ENCODE data around the gene IRF3. TPM values are rescaled to one million over a fixed set of nuclear protein-coding genes. Genes with fewer than 3 reads are reported as not detected.

The IRF3 gene
- total and polyA plus RNA-seq, 10 of the 15 experiments (the other 5 are each of a cell fraction or from before 2014, with no cell fraction given) = 5.5 to 110 (median 63.4) TPM

GRCh38 chr19:49665351-49666119 lies at the start of gene IRF3, which contains the start of gene BCL2L12 (continued):
- TF ChIP-seq, protein P1, sequence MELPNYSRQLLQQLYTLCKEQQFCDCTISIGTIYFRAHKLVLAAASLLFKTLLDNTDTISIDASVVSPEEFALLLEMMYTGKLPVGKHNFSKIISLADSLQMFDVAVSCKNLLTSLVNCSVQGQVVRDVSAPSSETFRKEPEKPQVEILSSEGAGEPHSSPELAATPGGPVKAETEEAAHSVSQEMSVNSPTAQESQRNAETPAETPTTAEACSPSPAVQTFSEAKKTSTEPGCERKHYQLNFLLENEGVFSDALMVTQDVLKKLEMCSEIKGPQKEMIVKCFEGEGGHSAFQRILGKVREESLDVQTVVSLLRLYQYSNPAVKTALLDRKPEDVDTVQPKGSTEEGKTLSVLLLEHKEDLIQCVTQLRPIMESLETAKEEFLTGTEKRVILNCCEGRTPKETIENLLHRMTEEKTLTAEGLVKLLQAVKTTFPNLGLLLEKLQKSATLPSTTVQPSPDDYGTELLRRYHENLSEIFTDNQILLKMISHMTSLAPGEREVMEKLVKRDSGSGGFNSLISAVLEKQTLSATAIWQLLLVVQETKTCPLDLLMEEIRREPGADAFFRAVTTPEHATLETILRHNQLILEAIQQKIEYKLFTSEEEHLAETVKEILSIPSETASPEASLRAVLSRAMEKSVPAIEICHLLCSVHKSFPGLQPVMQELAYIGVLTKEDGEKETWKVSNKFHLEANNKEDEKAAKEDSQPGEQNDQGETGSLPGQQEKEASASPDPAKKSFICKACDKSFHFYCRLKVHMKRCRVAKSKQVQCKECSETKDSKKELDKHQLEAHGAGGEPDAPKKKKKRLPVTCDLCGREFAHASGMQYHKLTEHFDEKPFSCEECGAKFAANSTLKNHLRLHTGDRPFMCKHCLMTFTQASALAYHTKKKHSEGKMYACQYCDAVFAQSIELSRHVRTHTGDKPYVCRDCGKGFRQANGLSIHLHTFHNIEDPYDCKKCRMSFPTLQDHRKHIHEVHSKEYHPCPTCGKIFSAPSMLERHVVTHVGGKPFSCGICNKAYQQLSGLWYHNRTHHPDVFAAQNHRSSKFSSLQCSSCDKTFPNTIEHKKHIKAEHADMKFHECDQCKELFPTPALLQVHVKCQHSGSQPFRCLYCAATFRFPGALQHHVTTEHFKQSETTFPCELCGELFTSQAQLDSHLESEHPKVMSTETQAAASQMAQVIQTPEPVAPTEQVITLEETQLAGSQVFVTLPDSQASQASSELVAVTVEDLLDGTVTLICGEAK (IDR thresholded peaks at IDR 0.05; ENCODE audit: borderline replicate concordance) = peak; percentile 98
- peak; percentile 37; the same call in 1 of the 2 replicates for TF ChIP-seq TAF1 (IDR thresholded peaks at IDR 0.05; ENCODE audit: borderline replicate concordance, low read depth, low read length)
- TF ChIP-seq CBFB (IDR thresholded peaks at IDR 0.05; ENCODE audit: low read depth) = peak; percentile 76
- TF ChIP-seq SP1 (IDR thresholded peaks at IDR 0.05; ENCODE audit: low read depth, low read length) = peak; percentile 76
- no peak for TF ChIP-seq FOXM1 (IDR thresholded peaks at IDR 0.05; ENCODE audit: low read depth, low read length)
- TF ChIP-seq NRF1 (conservative IDR thresholded peaks at IDR 0.05; ENCODE audit: low read depth, low read length) = peak; percentile 93
- TF ChIP-seq POLR2AphosphoS5 (IDR thresholded peaks at IDR 0.05; ENCODE audit: low read length) = 0 out of 2 replicates have a peak, but pooled peaks have one; percentile 30
- TF ChIP-seq SRF (IDR thresholded peaks at IDR 0.05; ENCODE audit: low read depth in 2 of 2, low read length in 2 of 2) = peak; percentile 98 to 100
- peak; percentile 51; the same call in 1 of the 2 replicates for TF ChIP-seq CREB1 (IDR thresholded peaks at IDR 0.05; ENCODE audit: low read depth)
- TF ChIP-seq SIX5 (IDR thresholded peaks at IDR 0.05; ENCODE audit: low read depth, low read length, severe bottlenecking) = peak; percentile 29
- TF ChIP-seq POU2F2 (IDR thresholded peaks at IDR 0.05; ENCODE audit: borderline replicate concordance, low read depth, low read length) = peak; percentile 99
- TF ChIP-seq MEF2A (IDR thresholded peaks at IDR 0.05; ENCODE audit: insufficient read depth, low read depth, low read length) = no peak
- TF ChIP-seq HDGF (IDR thresholded peaks at IDR 0.05) = no peak
- TF ChIP-seq ZBTB11 (CRISPR knock-in tag; IDR thresholded peaks at IDR 0.05) = no peak
- TF ChIP-seq MXI1 (IDR thresholded peaks at IDR 0.05; ENCODE audit: low read depth, low read length) = peak; percentile 64
- TF ChIP-seq NBN (IDR thresholded peaks at IDR 0.05) = peak; percentile 40; the same call in 1 of the 2 replicates
- TF ChIP-seq SMC3 (IDR thresholded peaks at IDR 0.05; ENCODE audit: borderline replicate concordance, low read length) = no peak
- peak; percentile 11; the same call in 1 of the 2 replicates for TF ChIP-seq MTA2 (IDR thresholded peaks at IDR 0.05; ENCODE audit: low read depth)
- peak; percentile 33; the same call in 1 of the 2 replicates for TF ChIP-seq RELB (IDR thresholded peaks at IDR 0.05; ENCODE audit: low read depth)
- TF ChIP-seq FOXK2 (IDR thresholded peaks at IDR 0.05) = peak; percentile 6; the same call in 1 of the 2 replicates
- 0 out of 2 replicates have a peak, but pooled peaks have one; percentile 1 for TF ChIP-seq MTA3 (IDR thresholded peaks at IDR 0.05; ENCODE audit: borderline replicate concordance, low read length)
- peak; percentile 63; the same call in 1 of the 2 replicates for TF ChIP-seq SMAD5 (IDR thresholded peaks at IDR 0.05; ENCODE audit: low read depth)
